PC-9 (cell line): Measurements from ENCODE around the gene BAHD1.

ENCODE experiments used
- CTCF ChIP-seq: fragments of 200-600 bp; sonication (generic); conservative IDR thresholded peaks from 2 replicates; pipeline ENCODE4 v1.6.1; 2017; ENCODE audit warnings: mixed run types, antibody characterized with exemption, mild to moderate bottlenecking, moderate library complexity
- EZH2 ChIP-seq: fragments of 200-600 bp; sonication (generic); IDR thresholded peaks from 2 replicates; pipeline ENCODE4 v1.8.0; 2017; ENCODE audit warnings: antibody characterized with exemption, low read depth

- TF ChIP-seq CTCF, result no peak
- no peak for TF ChIP-seq EZH2
These were observed 11.7 kb downstream of the BAHD1 start for GRCh38 chr15:40452296-40453090.
